ENCODE results near the gene PKD1L1.

GRCh38 chr7:47762746-47763062, 185.6 kb downstream of the PKD1L1 start:
- TF ChIP-seq YY1 (IDR thresholded peaks at IDR 0.05; ENCODE audit: insufficient read depth, insufficient read length) (no peak), ZNF274 (IDR thresholded peaks at IDR 0.05; ENCODE audit: low read depth, low read length) (no peak)

Measured in NT2/D1 (cell line).